ENCODE measurements around the gene PGGHG. TPM values are rescaled to one million over a fixed set of nuclear protein-coding genes. Genes with fewer than 3 reads are reported as not detected.

The PGGHG gene
- total and polyA plus RNA-seq, 12 donors: 0.55 to 77.2 (median 7.1) TPM

DNA sequence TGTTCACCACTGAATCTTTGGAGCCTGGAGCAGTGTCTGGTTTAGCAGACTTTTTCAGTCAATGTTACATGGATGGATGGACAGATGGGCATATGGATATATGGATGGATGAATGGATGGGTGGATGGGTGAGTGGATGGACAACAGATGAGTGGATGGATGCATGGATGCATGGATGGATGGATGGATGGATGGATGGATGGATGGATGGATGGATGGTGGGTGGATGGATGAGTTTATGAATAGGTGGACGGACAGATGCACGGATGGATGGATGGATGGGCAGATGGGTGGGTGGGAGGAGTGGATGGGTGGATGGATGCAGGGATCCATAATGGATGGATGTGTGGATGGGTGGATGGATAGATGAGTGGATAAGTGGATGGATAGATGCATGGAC is 33.1 kb upstream of the PGGHG start:
- no peak overlapping the region for H3K4me3 ChIP-seq
- no peak for DNase-seq
- H3K27me3 ChIP-seq: no peaks in the 10 kb centered on the region
- no peaks in the 10 kb centered on the region for H3K4me1 ChIP-seq (replicated peaks in 1 of 2)
- WGBS, 4 donors: 84 to 93% (median 87%) methylated on average over 2 of the region's 2 CpGs
- no peak for TF ChIP-seq POLR2A (IDR thresholded peaks at IDR 0.05)
- TF ChIP-seq, protein P1, sequence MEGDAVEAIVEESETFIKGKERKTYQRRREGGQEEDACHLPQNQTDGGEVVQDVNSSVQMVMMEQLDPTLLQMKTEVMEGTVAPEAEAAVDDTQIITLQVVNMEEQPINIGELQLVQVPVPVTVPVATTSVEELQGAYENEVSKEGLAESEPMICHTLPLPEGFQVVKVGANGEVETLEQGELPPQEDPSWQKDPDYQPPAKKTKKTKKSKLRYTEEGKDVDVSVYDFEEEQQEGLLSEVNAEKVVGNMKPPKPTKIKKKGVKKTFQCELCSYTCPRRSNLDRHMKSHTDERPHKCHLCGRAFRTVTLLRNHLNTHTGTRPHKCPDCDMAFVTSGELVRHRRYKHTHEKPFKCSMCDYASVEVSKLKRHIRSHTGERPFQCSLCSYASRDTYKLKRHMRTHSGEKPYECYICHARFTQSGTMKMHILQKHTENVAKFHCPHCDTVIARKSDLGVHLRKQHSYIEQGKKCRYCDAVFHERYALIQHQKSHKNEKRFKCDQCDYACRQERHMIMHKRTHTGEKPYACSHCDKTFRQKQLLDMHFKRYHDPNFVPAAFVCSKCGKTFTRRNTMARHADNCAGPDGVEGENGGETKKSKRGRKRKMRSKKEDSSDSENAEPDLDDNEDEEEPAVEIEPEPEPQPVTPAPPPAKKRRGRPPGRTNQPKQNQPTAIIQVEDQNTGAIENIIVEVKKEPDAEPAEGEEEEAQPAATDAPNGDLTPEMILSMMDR (IDR thresholded peaks at IDR 0.05): no peak
- H3K9me3 ChIP-seq (replicated peaks in 1 of 3): no peaks in the 10 kb centered on the region
- peaks cover 0 to 27% of the 10 kb centered on the region in 2 donors for H3K36me3 ChIP-seq (replicated peaks in 1 of 2)
- intact Hi-C loops (cut with DNase I): no loop called here
- no peak overlapping the region for H3K27ac ChIP-seq

DNA sequence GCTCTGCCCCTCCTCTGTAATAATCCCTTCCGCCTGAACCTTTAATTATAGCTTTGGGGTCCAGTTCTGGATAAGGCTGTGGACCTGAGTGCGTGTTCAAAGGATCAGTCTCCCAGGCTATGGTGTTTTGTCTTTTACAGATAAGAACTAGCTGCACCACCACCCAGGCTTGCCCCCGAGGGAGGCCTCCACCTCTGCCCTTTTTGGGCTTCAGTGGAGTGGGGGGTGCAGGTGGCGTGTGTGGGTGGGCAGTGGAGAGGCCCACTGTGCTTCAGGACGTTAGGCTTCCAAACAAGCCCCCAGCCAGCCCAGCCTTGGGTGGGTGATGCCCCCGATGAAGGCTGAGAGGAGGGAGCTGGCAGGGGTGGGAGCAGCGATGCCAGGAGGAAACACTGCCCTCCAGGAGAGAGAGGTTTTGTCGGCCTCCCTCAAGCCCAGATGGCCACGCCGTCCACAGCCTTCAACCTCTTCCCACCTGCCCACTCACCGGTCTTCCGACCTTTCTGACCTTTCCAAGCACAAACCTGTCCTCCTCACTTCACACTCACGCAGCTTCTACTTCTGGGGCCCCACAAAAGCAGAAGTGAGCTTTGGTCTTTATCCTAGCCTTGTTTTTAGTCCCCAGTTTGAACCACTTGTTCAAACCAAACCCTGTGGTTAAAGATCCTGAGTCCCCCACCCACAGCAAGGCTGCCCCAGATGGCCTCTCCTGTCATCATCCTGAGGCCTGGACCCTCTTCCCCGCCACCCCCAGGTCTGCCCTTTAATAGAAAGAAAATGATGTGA is 31.8 kb upstream of the PGGHG start:
- Histone ChIP-seq H3K4me3 (no peak overlapping the region), H3K9me3 (replicated peaks in 1 of 3) (no peaks in the 10 kb centered on the region), H3K27ac (no peak overlapping the region), H3K36me3 (replicated peaks in 1 of 2) (peaks cover 0 to 14% of the 10 kb centered on the region in 2 donors), H3K4me1 (replicated peaks in 1 of 2) (no peaks in the 10 kb centered on the region), H3K27me3 (no peaks in the 10 kb centered on the region)
- WGBS, 4 donors: 70 to 81% (median 72%) methylated on average over 11 to 14 of the region's 14 CpGs
- intact Hi-C loops (cut with DNase I): no loop called here
- DNase-seq: no peak
- TF ChIP-seq, protein P1 (IDR thresholded peaks at IDR 0.05): no peak
- no peak for TF ChIP-seq POLR2A (IDR thresholded peaks at IDR 0.05)

GRCh38 chr11:257766-258493 is 31.0 kb upstream of the PGGHG start:
- intact Hi-C loops (cut with DNase I): no loop called here
- H3K36me3 ChIP-seq (replicated peaks in 1 of 2): peaks cover 0 to 6% of the 10 kb centered on the region in 2 donors
- H3K9me3 ChIP-seq (replicated peaks in 1 of 3): no peaks in the 10 kb centered on the region
- H3K4me1 ChIP-seq (replicated peaks in 1 of 2): no peaks in the 10 kb centered on the region
- no peak overlapping the region for H3K4me3 ChIP-seq
- WGBS, 4 donors: 68 to 79% (median 72%) methylated on average over 11 to 15 of the region's 15 CpGs
- TF ChIP-seq, protein P1 (IDR thresholded peaks at IDR 0.05): peak in 1 of 6 experiments; percentile 11
- TF ChIP-seq POLR2A (IDR thresholded peaks at IDR 0.05): no peak
- DNase-seq: peak in 1 of 7 donors; percentile 42
- H3K27me3 ChIP-seq: no peaks in the 10 kb centered on the region
- H3K27ac ChIP-seq: no peak overlapping the region

DNA sequence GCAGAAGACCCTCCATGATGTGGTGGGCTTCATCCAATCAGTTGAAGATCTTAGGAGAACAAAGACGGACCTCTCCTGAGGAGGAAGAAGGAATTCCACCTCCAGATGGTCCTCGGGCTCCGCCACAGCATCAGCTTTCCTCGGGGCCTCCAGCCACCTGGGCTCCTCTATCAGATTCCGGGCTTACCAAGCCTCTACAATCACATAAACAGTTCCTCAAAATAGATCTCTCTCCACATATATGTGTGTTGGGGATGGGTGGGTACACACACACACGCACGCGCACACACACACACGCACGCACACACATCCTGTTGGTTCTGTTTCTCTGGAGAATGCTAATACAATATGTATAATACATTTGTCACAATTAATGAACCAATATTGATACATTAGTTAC is 29.5 kb upstream of the PGGHG start:
- no peak for TF ChIP-seq POLR2A (IDR thresholded peaks at IDR 0.05)
- TF ChIP-seq, protein P1 (IDR thresholded peaks at IDR 0.05): no peak
- 70 to 72% (median 71%) methylated on average over 8 to 10 of the region's 10 CpGs for WGBS, 4 donors
- intact Hi-C loops (cut with DNase I): no loop called here

More for the DNA sequence above, 29.5 kb upstream of the PGGHG start:
- Histone ChIP-seq H3K36me3 (replicated peaks in 1 of 2) (no peaks in the 10 kb centered on the region), H3K4me1 (replicated peaks in 1 of 2) (no peaks in the 10 kb centered on the region), H3K9me3 (replicated peaks in 1 of 3) (no peaks in the 10 kb centered on the region), H3K27me3 (no peaks in the 10 kb centered on the region), H3K27ac (no peak overlapping the region), H3K4me3 (no peak overlapping the region)
- no peak for DNase-seq
